ENCODE data around the gene WBP11. TPM values are rescaled to one million over a fixed set of nuclear protein-coding genes. Genes with fewer than 3 reads are reported as not detected.
"Not testable (repeated sequence)": the region's sequence is repeated elsewhere in the genome, so short reads cannot be mapped to it uniquely, and the experiment has no call there.

The WBP11 gene
- total RNA-seq, 1 donor from 2014 or later, result 117 TPM

- Mint-ChIP-seq H3K27ac (no peak overlapping the region), H3K36me3 (ENCODE audit: insufficient read depth) (peaks cover 43% of the 10 kb centered on the region), H3K27me3 (no peaks in the 10 kb centered on the region), H3K9me3 (ENCODE audit: low read depth) (peaks cover 31% of the 10 kb centered on the region), H3K4me1 (ENCODE audit: low read depth) (peaks cover 8% of the 10 kb centered on the region), H3K4me3 (ENCODE audit: low read depth) (no peak overlapping the region)
- TF ChIP-seq CTCF (IDR thresholded peaks at IDR 0.05; ENCODE audit: unreplicated experiment), result no peak
- DNase-seq (ENCODE audit: low spot score, unreplicated experiment), result no peak
Measured at GRCh38 chr12:14765398-14765797, 37.9 kb downstream of the WBP11 start.

- H3K36me3 Mint-ChIP-seq (ENCODE audit: insufficient read depth), result peaks cover 27% of the 10 kb centered on the region
- H3K27me3 Mint-ChIP-seq; H3K27ac Mint-ChIP-seq; H3K4me1 Mint-ChIP-seq (ENCODE audit: low read depth); DNase-seq (ENCODE audit: low spot score, unreplicated experiment); H3K4me3 Mint-ChIP-seq (ENCODE audit: low read depth): not testable (repeated sequence)
- H3K9me3 Mint-ChIP-seq (ENCODE audit: low read depth), result peaks cover 22% of the 10 kb centered on the region
Measured at GRCh38 chr12:14759711-14760280, 43.5 kb downstream of the WBP11 start.

GRCh38 chr12:14756334-14757143, 46.7 kb downstream of the WBP11 start:
- no peak overlapping the region for H3K27ac Mint-ChIP-seq
- H3K36me3 Mint-ChIP-seq (ENCODE audit: insufficient read depth), result peaks cover 19% of the 10 kb centered on the region
- peak; percentile 33 for DNase-seq (ENCODE audit: low spot score, unreplicated experiment)
- H3K9me3 Mint-ChIP-seq (ENCODE audit: low read depth), result peaks cover 16% of the 10 kb centered on the region
- peak; percentile 81 for TF ChIP-seq CTCF (IDR thresholded peaks at IDR 0.05; ENCODE audit: unreplicated experiment)
- H3K27me3 Mint-ChIP-seq, result no peaks in the 10 kb centered on the region
- H3K4me3 Mint-ChIP-seq (ENCODE audit: low read depth), result no peak overlapping the region
- H3K4me1 Mint-ChIP-seq (ENCODE audit: low read depth), result peaks cover 9% of the 10 kb centered on the region

- H3K27ac Mint-ChIP-seq, result no peak overlapping the region
- DNase-seq (ENCODE audit: low spot score, unreplicated experiment), result no peak
- no peak for TF ChIP-seq CTCF (IDR thresholded peaks at IDR 0.05; ENCODE audit: unreplicated experiment)
Measured at GRCh38 chr12:14751986-14752385, 51.3 kb downstream of the WBP11 start.

GRCh38 chr12:14743061-14743460, 60.2 kb downstream of the WBP11 start:
- no peaks in the 10 kb centered on the region for H3K4me1 Mint-ChIP-seq (ENCODE audit: low read depth)
- H3K27ac Mint-ChIP-seq, result no peak overlapping the region
- peaks cover 51% of the 10 kb centered on the region for H3K9me3 Mint-ChIP-seq (ENCODE audit: low read depth)
- H3K27me3 Mint-ChIP-seq, result no peaks in the 10 kb centered on the region
- no peak for TF ChIP-seq CTCF (IDR thresholded peaks at IDR 0.05; ENCODE audit: unreplicated experiment)
- no peak overlapping the region for H3K4me3 Mint-ChIP-seq (ENCODE audit: low read depth)
- no peak for DNase-seq (ENCODE audit: low spot score, unreplicated experiment)
- H3K36me3 Mint-ChIP-seq (ENCODE audit: insufficient read depth), result peaks cover 33% of the 10 kb centered on the region

More at GRCh38 chr12:14751986-14752385, 51.3 kb downstream of the WBP11 start:
- Mint-ChIP-seq H3K4me3 (ENCODE audit: low read depth) (no peak overlapping the region), H3K36me3 (ENCODE audit: insufficient read depth) (peaks cover 3% of the 10 kb centered on the region), H3K4me1 (ENCODE audit: low read depth) (peaks cover 9% of the 10 kb centered on the region), H3K9me3 (ENCODE audit: low read depth) (peaks cover 4% of the 10 kb centered on the region), H3K27me3 (no peaks in the 10 kb centered on the region)
